ENCODE measurements around the gene CCDC90B. TPM values are rescaled to one million over a fixed set of nuclear protein-coding genes. Genes with fewer than 3 reads are reported as not detected.

CCDC90B gene
- total and polyA plus RNA-seq, 2 of the 13 experiments (the other 11 are each of a cell fraction or from before 2014, with no cell fraction given) = 17.1 to 46.1 TPM

DNA sequence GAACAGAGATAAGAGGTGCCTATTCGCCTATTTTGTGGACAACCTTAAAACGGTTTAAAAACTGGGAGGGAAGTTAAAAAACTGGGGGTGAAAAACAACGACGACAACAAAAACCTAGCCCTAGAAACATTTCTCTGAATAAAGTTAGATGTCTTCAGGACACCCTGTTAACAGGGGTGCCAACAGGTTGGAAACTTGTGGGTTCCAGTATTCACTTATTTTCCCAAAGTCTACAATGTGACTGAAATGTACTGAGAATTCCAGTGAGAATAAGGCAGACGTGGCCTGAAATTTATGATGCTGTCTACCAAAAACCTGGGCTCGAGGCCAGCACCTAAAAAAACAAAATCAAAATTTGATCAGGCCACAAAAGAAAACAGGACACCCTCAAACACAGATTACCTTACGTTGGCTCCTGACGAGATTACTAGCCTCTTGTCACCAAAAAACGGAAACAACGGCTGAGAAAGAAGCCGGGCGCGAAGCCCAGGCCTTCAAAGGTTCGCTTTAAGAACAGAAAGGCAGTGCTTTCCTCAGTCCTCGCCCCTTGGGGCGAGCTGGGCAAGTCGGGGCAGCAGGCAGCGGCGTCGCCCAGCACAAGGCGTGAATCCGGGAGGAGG is 906 bp downstream of the CCDC90B start (continued):
- peak; percentile 40; the same call in 1 of the 2 replicates for TF ChIP-seq SP140L (CRISPR knock-in tag; IDR thresholded peaks at IDR 0.05; ENCODE audit: borderline replicate concordance)
- no peak for TF ChIP-seq ZBTB8A (CRISPR knock-in tag; IDR thresholded peaks at IDR 0.05; ENCODE audit: borderline replicate concordance, low read depth)
- no peak for TF ChIP-seq CBX5 (CRISPR knock-in tag; IDR thresholded peaks at IDR 0.05; ENCODE audit: borderline replicate concordance)
- no peak for TF ChIP-seq SP1 (IDR thresholded peaks at IDR 0.05)
- TF ChIP-seq SP1 (CRISPR knock-in tag; IDR thresholded peaks at IDR 0.05) = no peak
- TF ChIP-seq, protein P1, sequence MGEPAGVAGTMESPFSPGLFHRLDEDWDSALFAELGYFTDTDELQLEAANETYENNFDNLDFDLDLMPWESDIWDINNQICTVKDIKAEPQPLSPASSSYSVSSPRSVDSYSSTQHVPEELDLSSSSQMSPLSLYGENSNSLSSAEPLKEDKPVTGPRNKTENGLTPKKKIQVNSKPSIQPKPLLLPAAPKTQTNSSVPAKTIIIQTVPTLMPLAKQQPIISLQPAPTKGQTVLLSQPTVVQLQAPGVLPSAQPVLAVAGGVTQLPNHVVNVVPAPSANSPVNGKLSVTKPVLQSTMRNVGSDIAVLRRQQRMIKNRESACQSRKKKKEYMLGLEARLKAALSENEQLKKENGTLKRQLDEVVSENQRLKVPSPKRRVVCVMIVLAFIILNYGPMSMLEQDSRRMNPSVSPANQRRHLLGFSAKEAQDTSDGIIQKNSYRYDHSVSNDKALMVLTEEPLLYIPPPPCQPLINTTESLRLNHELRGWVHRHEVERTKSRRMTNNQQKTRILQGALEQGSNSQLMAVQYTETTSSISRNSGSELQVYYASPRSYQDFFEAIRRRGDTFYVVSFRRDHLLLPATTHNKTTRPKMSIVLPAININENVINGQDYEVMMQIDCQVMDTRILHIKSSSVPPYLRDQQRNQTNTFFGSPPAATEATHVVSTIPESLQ (CRISPR knock-in tag; conservative IDR thresholded peaks at IDR 0.05) = no peak
- TF ChIP-seq SMAD9 (CRISPR knock-in tag; IDR thresholded peaks at IDR 0.05) = peak; percentile 94; the same call in 1 of the 2 replicates
- TF ChIP-seq HES4 (CRISPR knock-in tag; IDR thresholded peaks at IDR 0.05; ENCODE audit: borderline replicate concordance) = 0 out of 2 replicates have a peak, but pooled peaks have one; percentile 83
- TF ChIP-seq RBAK (CRISPR knock-in tag; IDR thresholded peaks at IDR 0.05) = peak; percentile 68; the same call in 1 of the 2 replicates
- no peak for TF ChIP-seq ZNF570 (CRISPR knock-in tag; IDR thresholded peaks at IDR 0.05; ENCODE audit: borderline replicate concordance)
- no peak for TF ChIP-seq ZMYM2 (CRISPR knock-in tag; IDR thresholded peaks at IDR 0.05)
- no peak for TF ChIP-seq CBX2 (IDR thresholded peaks at IDR 0.05; ENCODE audit: low read depth, low read length)
- TF ChIP-seq CBX2 (CRISPR knock-in tag; IDR thresholded peaks at IDR 0.05; ENCODE audit: low read depth) = no peak
- TF ChIP-seq ZNF235 (CRISPR knock-in tag; IDR thresholded peaks at IDR 0.05; ENCODE audit: borderline replicate concordance) = 0 out of 2 replicates have a peak, but pooled peaks have one; percentile 46
- TF ChIP-seq, protein P2, sequence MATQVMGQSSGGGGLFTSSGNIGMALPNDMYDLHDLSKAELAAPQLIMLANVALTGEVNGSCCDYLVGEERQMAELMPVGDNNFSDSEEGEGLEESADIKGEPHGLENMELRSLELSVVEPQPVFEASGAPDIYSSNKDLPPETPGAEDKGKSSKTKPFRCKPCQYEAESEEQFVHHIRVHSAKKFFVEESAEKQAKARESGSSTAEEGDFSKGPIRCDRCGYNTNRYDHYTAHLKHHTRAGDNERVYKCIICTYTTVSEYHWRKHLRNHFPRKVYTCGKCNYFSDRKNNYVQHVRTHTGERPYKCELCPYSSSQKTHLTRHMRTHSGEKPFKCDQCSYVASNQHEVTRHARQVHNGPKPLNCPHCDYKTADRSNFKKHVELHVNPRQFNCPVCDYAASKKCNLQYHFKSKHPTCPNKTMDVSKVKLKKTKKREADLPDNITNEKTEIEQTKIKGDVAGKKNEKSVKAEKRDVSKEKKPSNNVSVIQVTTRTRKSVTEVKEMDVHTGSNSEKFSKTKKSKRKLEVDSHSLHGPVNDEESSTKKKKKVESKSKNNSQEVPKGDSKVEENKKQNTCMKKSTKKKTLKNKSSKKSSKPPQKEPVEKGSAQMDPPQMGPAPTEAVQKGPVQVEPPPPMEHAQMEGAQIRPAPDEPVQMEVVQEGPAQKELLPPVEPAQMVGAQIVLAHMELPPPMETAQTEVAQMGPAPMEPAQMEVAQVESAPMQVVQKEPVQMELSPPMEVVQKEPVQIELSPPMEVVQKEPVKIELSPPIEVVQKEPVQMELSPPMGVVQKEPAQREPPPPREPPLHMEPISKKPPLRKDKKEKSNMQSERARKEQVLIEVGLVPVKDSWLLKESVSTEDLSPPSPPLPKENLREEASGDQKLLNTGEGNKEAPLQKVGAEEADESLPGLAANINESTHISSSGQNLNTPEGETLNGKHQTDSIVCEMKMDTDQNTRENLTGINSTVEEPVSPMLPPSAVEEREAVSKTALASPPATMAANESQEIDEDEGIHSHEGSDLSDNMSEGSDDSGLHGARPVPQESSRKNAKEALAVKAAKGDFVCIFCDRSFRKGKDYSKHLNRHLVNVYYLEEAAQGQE (IDR thresholded peaks at IDR 0.05; ENCODE audit: borderline replicate concordance in 1 of 2, low read depth in 1 of 2, low read length in 2 of 2) = no peak

All from HepG2 (cell line).